GM21381 (cell line): ENCODE measurements around the gene BID.

Experiments used
- ATAC-seq: cut with Tn5 transposase; IDR thresholded peaks from one replicate; pipeline ENCODE4 v1.9.1; 2021; ENCODE audit warnings: mild to moderate bottlenecking, moderate library complexity; ENCODE audit not compliant: unreplicated experiment

The BID gene

DNA sequence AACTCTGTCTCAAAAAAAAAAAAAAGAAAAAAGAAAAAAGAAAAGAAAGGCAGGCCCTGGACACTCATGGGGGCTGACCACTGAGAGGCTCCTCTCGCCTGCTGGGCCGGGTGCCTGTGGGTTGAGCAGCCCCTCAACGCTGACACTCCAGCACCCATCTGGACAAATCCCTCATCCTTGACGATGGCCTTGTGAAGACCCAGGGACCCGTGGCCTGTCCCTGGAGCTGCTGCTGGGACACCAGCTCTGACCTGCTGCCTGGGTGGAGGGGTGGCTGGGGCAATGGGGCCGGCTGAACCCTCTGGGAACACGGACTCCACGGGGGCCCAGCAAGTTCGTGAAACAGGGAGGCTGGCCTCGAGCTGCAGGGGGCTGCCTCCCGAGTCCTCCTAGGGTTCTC, 10.5 kb upstream of the BID start:
- ATAC-seq: no peak

DNA sequence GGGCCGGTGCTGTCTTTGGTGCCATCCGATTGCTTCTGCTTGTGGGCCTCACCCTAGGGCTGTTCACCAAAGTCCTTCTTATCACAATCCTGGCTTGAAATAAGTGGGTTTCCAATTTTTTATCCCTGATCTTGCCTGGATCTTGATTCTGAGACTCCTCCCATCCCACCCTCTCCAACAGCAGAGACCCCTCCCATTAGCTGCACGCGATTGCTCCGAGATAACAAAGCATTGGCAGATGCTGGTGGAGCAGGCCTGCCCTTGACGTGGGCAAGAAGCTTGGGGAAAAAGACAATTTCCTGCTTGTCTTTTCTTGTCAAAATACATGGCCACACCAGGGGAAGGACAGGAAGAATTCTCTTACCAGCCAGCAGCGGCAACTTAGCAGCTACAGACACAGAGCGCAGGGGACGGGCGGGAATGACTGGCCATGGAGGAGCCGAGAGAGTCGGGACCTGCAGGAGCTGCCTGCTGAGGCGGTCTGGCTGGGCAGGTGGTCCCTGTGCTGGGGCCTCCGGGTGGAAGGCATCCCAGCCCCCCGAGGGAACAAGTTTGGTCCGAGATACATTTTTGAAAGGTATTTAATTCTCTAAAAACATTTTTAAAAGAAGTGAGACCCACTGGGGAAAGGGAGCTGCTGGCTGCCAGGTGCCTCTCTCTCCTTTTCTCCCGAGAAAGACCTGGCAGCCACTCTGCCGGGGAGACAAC, 9.7 kb upstream of the BID start:
- ATAC-seq: no peak

DNA sequence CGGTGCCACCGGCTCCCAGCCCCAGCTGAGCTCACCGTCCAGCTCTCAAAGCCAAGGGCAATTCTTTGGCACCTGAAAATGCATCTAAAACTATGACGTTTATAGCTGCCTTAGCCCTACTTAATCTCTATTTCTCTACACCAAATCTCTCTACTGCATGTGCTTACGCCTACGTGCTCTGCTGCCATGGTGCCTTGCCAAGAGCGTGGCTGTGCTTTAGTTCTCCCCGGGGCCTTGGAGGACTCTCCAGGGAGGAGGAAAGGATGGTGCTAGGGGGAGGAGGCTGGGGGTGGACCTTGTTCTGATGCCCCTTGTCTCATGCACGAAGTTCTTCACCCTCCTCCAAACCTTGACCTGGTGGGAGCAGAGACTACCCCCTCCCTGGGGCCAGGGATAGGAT, 9.0 kb upstream of the BID start:
- no peak for ATAC-seq

DNA sequence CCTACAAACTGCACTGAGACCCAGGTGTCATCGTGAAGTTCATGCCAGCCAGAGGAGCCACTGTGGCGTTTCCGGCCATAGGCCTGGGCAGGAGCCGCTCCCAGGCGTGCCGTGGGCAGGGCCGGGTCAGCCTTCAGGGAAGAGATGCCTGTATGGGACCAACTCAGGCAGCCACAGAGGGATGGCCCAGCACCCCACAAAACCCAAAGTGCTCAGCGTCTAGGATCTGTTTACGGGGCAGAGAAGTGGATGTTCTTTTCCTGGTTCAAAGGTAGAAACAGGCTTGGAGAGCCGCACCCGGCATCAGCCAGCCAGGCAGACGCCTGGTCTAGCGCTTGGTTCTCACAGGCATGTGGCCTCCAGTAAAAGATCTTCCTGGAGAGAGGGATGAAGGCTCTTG, 8.4 kb upstream of the BID start:
- ATAC-seq: no peak

DNA sequence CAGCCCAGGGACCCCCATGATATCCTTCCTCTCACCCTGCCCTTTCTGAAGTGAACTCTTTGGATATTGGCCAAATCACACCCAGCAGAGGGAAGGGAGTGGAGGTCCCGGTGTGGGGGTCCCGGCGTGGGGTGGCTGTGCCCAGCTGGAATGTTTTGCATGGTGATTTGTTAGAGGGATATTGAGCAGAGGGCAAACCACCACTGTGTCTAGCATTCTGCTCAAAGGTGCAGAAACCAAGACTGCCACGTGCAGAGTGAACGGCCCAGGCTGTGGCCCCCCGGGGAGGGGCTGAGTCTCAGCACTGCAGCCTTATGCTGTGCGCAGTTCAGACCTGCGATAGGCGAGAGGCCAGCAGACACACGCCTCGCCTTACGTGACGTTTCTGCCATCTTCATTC, 7.9 kb upstream of the BID start:
- no peak for ATAC-seq

DNA sequence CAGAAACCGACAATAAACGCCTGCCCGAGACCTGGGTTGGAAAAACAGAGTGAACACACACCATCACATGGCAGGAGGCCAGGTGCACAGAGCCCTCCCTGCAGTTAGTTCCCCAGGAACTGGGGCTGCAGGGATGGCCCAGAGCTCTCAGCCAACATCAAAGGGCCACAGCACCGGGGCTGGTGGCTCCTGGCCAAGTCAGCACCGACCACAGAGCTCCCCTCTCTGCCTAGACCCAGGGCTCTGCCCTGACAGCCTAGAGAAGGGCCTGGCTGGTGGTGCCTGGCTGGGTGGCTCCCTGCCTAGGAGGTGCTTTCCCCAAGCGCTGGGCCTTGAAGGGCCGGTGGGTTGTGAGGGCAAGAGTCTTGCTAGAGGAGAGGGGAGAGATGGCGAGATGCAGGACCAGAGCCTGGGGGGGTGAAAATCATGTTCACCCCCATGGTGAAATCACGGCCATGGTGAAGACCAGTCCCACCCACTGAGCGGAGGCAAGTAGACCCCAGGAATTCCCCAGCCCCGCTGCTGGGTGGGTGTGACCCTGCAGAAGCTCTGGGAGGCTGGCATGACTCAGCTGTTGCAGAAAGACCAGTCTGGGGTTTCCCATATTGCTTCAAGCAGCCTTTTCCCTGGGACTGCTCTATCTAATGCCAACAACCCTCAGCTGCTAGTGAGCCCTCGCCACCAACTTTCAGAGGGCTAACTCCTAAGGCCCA, 7.2 kb upstream of the BID start:
- ATAC-seq: peak; percentile 24

DNA sequence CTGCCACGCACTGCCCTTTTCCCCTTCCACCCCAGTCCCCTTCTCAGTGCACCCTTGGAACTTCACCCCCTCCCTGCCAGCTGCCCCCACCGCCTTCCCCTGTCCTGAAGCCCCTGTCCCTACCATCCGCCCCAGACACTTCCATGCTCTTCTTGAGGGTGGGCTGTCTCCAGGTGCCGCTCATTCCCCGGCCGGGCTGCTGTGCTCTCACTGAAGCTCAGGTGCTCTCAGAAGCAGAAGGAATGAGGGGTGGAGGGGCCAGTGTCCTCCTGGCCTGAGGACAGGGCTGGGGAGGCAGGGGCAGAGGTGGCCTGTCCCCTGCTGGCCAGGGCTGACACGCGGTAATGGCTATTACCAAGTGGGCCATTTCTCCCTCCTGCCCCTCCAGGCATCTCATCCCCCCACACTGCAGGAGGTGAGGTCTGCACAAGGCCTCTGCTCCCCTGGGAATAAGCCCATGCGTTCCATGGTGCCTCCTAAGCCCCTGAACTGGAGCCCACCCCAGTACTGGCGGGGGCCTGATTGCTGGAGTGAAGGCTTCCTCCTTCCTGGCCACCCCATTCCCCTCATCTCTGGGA, 6.6 kb upstream of the BID start:
- no peak for ATAC-seq

DNA sequence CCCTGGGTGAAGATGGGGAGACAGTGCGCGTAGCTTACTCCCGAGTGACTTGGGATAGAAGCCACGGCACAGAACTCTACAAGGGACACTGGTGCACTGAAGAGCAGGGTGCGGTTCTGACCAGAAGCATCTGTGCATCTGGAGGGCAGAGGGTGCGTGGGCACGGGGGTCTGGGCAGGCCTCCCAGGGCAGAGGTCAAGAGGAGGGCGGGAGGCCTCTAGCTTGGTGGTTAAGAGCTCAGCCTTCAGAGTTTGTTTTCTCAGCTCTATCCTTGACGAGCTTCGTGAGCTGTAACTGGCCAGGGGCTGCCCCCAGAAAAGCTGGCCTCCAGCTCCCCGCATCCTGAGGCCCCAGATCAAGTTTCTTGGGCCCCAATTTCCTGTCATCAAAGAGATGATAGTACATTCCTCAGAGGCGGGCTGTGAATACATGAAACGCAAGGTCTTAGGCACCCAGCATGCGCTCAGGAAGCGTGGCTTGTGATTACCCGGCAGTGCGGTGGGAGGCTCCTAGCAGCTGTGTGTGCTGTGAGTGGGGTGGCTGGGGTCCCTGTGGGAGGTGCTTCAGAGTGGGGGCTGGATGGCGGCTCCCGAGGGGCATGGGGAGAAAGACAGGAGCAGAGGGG, 6.0 kb upstream of the BID start:
- ATAC-seq: no peak

DNA sequence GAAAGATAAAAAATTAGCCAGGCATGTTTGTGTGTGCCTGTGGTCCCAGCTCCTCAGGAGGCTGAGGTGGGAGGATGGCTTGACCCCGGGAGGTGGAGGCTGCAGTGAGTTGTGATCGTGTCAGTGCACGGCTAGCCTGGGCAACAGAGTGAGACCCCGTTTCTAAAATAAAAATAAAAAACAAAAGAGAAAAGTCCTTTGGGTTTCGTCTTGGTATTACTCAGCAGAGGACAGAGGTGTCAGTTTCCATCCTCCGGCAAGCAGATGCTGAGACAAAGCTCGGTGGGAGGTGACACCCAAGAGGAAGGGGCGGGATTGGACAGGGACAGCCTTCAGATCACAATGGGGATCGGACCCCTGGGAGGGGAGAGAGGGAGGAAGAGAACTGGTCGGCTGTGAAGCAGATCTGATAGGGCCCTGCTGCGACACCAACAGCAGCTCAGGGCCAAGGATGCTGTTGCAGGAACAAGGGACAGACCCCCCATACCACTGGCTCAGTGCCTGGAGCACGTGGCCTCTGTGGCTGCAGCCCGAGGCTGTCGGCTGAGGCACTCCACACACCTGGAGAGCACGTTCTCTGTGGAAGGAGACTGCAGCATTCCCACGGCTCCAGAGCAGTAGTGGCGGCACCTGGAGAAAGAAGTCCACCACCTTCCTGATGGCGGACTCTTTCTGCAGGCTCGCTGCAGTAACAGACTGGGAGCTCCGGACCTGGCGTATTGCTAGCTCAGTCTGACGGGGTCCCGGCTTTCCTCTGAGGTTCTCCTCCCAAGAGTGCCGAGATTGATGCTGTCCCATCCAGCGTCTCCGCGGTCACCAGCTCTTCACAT, 5.2 kb upstream of the BID start:
- peak; percentile 38 for ATAC-seq

DNA sequence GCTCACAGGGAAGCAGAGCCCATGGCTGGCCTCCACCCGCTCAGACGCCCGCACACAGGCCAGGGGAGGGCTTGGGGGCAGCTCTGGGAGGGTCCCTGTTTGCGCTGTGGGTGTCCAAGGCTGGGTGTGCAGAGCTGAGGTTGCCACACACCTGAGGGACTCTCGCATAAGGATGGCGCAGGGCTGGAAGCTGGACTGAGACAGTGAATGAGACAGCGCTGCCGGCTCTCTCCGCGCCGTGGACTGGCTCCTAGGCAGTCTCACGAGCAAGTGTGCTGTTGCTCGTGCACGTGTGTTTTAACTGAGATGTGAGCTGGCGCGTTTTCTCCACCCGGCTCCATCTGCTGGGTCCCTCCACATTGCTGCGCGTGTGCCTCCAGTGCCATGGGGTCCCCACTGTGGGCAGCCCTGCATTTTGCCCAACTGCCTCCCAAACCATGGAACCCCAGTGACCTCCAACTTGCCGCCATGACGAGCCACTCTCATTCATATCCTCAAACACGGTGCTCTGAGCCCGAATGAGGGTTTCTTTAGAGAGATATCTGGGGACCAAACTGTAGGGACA, 4.2 kb upstream of the BID start:
- ATAC-seq: no peak

DNA sequence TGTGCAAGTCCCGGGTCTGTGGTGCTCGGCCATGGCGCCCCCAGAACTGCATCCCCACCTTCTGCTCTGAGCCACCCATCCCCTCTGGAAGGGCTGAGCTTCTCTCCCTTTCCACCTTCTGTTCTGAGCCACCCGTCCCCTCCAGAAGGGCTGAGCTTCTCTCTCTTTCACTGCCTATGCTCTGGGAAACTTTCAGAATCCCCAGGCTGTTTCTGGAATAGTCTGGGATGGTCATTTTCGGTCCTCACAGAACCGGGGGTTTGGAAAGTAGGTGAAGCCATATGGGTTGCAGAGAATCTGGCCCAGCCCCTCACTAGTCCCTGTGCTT, 3.4 kb upstream of the BID start:
- no peak for ATAC-seq

DNA sequence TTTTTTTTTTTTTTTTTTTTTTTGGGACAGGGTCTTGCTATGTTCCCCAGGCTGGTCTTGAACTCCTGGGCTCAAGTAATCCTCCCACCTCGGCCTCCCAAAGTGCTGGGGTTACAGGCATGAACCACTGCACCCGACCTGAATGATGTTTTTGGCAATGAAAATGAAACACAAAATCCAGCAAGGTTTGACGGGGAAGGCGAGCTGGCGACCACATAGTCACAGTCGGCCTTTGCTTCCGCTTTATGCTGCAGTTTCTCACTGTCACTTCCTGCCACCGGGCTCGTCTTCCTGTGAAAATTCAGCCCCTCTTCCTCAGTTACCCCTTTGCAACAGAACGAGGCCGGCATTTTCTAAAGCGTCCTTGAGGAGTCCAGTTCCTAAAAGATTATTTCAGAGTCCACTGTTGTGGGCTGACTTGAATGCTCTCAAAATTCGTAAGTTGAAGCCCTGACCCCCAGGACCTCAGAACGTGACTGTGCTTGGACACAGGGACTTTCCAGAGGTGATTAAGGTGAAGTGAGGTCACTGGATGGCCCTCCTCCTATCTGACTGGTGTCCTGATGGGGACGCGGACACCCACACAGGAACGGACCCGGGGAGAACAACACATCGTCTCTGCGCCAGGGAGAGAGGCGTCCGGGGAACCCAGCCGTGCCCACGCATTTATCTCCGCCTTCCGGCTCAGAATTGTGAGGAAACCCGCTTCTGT, 2.9 kb upstream of the BID start:
- peak; percentile 24 for ATAC-seq

DNA sequence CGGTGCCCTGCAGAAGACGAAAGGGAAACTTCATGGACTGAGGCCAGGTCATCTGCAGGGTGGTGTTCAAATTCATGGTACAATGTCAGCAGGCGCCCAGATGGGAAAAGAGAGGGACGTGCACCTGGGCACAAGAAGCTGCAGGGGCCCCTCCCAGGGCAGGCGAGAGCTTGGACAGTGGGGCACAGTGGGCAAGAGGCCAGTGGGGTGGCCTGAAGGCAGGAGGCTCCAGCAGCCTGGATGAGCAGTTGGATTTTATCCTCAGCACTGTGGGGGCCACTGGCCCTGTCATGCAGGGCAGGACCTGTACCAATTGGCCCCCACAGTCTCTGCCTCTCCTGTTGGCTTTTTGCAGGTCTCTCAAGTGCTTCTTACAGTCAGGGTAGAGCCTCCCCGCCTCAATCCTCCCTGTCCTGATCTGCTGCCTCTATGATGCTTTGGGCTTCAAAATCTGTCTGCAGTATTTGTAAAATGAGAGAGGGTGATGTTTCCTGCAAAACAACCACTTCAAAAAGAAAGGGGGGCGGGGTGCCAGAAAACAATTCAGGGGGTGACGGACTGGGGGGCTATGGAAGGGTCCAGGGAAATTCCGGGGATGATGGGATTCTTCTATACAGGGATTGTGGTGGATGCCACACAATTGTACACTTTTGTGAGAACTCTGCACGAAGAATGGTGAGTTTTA, 1.7 kb upstream of the BID start:
- no peak for ATAC-seq

DNA sequence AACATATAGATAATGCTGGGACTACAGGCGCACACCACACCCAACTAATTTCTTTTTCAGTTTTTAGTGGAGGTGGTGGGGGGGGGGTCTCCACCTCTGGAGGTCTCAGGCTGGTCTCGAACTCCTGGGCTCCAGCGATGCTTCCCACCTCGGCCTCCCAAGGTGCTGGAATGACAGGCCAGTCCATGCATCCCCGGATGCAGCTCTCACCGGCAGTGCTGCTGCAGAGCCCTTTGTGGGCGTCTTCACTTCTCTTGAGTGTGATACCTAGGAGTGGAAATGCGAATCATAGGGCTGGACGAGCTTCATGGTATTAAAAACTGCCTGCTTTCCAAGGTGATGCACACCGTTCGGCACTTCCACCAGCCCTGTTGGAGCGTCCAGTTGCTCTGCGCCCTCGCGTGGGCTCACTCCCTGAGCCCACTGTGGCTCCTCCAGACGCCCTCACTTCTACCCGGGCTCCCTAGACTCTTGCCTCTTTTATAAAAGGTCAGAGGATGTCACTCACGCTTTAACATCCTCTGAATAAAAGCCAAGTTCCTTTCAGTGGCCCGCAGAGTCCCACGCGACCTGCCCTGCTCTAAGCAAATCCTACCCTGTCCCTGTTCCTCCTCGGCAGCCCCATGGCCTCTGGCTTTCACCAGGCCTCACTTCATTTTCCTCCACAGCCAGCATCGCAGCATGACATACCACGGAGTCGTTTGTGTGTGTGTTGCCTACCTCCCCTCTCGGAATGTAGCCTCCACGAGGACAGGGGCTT, 837 bp upstream of the BID start:
- no peak for ATAC-seq

DNA sequence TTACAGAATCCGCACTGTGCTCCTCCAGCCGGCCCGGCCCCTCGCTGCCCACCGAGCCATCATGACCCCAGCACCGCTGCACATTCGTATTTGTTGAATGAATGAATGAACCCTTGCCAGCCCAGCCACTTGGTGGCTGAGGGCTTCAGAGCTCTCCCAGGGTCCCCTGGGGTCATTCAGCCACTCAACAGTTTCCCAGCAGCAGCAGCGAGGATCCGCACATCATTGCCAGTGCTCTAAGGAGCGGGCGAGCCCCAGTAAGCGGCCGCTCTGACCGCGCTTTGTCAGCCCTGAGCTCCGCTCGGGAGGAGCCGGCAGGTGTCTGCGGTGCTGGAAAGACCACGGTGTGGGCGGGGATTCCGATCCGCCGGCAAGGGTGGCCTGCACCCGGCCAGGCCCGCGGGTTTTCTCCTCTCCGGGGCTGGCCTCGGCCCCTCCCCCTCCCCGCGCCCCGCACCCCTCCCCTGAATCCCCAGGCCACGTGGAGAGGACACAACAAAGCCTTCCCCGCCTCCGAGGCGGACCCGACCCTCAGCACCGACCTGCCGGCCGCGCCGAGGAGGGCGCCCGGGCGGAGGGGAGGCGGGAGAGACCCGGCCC, 563 bp downstream of the BID start:
- peak; percentile 35 for ATAC-seq

DNA sequence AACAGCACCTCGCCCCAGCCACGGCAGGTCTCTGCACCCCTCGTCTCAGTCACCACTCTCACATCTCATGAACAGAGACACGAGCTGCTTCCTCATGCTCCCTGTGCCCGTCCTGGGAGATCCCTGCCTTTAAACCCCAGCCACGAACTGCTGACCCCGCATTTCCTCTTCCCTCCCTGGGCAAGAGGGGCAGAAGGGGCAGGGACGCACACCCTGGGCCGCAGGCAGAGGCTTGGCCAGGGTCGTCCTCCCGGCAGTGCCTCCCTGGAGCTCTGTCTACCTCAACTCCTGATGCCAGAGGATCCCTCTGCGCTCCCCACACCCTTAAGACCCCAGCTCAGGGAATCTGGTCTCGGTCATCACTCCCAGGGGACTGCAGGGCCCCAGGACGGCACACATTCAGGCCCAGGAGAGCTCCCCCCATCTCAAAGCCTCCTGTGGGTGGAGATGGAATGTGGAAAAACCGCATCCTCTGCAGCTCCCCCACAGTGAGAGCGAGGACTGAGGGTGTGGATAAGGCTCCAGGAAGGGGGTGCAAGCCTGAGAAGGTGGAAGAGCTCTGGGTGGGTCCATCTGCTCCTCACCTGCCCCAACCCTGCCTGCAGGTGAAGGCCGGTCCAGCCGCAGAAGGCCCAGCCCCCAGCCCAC, 1.2 kb downstream of the BID start:
- ATAC-seq: no peak

DNA sequence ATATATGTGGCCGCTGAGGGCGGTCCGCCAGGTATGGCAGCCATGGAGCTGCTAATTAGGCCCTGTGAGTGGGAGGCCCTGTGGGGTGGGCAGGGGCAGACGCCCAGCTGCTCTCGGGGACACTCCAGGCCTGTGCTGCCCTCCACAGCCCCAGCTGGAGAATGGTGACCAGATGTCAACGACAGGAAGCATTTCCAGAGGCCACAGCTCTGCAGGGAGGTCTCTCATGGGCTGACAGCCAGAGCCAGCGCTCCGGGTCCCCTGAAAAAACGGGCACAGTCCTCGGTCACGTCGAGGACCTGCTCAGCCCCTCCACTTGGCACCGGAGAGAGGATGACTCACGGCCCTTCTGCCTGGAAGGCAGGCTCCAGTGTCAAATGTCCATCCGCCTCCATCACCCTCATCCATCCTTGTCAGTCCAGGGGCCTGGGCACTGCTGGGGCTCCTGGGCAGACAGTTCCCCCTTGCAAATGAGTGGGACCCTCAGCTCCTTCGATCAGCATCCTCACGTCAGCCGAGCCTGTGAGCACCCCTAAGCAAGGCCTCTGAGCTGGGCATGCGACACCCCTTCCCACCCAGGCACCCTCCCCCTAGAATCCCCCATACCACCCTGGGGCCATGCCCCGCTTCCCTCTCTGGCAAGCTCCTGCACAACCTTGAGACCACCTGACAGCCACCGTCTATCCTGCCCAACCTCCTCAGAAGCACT, 1.9 kb downstream of the BID start:
- ATAC-seq: no peak
